CD4-positive, alpha-beta T cell treated with Interleukin-4 for 4 hours (primary cell): ENCODE measurements around the gene VASN.

Source experiments
- DNase-seq: peaks from one replicate; pipeline ENCODE4 v3.0.0-alpha.2; 2020

VASN gene

DNA sequence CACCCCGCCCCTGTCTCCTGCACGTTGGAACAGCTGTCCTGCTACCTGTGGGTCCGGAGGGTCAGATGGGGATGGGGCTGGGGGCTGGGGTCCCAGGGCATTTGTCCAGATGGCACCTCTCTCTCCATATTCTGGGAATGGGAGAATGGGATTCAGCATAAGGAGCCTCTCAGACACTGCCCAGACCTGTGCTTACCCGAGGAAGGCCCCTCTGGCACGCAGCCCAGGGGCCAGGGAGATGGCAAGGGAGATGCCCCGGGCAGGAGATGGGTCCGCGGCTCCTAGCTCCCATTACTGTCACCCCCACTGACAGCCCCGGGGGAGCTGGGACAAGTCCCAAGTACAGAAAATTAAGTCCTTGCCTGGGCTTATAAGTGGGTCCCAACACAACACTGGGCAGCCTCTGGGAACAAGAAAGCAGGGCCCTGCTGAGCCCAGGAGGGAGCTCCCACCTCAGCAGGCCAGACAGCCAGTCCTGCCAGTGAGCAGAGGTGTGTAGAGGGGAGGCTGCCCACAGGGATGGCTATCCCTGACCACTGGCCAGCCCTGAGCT, 1.8 kb downstream of the VASN start:
- no peak for DNase-seq

DNA sequence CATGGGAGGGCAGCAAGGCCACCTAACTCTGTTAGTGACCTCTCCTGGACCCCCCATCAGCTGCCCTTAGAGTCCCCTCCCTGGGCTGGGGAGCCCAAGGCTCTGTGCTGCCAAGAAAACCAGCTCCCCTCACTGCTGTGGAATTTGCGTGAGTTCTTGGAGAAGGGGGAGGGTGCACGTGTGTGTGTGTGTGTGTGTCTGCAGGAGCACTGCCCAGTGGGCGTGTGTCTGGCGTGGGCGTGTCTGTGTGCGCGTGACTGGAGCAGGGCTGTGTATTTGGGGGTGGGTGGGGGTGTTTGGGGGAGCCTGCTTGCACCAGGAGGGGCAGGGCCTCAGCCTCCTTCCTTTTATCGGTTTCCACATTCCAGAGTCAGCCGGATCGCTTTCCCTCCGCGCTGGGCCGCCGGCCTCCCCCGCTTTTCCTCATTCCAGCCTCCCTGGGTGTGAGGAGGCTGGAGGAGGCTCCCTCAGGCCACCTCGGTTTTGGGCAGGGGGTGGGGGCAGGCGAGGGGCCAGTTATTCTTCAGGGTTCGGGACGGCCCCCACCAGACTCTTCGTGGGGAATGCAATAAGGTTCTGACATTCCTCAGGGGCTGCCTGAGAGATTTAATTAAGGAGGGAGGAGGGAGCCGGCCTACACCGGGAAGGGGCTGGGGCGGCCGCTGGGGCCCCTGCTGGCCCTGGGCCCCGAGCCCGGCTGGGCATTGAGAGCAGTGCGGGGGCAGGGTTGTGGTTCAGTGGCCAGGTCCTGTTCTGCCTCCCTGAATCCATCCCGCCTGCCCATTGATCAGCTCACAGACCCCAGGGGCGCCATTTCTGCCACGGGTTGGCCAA, 2.5 kb downstream of the VASN start:
- no peak for DNase-seq

DNA sequence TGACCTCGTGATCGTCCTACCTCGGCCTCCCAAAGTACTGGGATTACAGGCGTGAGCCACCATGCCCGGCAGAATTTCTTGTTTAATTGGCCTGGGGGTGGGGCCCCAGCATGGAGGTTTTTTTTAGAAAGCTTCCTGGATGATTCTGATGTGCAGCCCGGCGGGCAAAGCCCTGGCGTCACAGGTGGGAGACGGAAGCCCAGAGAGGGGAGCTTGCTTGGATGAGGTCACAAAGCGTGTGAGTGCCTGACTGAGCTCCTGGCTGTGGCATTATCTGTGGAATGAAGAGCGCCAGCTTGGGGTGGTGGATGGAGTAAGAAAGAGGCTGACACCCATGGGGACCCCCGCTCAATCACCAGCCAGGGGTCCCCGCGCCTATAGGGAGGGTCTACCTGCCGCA, 4.1 kb downstream of the VASN start:
- DNase-seq, result no peak

DNA sequence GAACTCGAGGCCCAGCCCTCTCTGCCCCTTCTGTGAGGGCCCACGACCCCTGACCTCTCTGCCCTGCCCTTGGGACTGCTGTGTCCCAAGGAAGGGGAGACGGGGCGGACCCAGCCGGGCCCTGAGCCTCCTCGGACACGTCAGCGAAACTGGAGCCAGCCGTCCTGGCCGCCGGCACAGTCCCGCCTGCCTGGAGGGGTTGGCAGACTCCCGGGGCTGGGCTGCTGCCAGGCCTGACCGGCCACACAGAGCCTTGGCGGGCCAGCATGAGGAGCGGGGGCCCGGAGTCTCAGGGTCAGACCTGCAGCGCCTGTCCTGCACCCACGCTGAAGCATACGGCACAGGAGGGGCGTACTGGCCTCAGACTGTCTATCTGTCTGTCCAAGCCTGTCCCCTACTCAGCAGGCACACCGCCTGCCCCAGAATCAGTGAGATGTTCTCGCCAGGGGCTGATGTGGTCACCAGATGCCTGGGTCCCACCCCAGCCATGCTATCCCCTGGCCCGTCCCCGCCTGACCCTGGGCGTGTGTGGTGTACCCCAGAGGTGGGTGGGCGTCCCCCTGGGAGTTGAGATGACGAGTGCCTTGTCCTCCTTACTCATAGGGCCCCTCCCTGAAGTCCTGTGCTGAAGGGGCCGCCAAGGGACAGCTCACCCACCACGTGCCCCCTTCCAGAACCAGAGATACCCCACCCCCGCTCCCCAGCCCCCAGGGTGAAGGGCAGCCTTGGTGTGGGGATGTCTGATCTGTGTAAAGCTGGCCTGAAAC, 4.7 kb downstream of the VASN start:
- DNase-seq, result no peak

DNA sequence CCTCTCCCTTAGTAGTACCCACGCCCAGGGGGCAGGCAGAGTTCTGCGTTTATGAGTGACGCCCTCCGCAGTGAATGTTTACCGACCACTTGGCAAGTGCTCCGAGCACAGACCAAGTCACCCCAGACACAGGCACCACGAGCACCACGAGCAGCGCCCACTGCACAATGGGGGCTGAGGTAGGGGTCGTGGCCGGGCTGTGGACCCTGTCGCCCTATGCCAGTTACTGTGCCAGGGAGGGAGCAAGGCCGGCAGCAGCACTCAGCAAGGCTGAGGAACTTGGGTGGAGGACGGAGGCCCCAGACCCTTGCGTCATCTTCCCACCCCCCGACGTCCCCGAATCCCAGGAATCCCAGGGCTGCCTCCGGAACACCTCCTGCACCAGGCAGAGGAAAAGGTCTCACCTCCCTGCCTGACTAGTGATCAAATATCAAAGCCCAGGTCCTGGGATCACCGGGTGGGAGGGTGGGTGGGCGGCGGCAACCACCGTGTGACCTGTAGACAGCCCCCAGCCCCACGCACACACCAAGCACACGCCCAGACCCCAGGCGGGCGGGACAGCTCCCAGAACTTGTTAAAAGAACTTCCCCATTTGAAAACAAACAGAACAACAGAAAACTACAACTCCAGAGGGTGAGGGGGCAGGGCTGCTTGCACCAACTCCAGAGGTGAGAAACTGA, 5.4 kb downstream of the VASN start:
- DNase-seq, result no peak

DNA sequence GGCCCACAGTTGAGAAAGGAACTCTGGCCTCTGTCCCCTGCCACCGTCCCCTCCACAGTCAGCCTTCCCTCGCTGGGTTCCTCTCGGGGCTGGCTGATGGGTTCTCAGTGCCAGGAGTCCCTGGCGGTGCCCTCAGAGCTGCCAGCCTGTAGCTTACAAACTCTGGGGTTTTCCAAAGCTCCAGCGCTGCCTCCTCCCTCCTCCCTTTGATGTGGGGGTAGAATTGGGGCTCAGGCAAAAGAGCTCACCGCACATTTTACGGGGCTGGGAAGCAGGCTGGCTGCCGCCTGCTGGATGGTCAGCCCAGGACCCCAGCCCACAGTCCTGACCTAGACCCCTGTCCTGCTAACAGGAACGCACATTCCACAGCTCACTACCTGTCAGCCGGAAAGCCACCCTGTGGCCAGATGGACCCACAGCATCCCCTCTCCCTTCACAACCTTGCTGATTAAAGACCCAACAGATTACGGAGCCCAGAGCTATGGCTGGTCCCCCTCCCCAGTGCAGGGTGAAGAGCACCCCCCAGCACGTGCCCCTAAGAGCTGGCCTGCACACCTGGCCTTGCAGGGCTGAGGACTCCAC, 6.0 kb downstream of the VASN start:
- no peak for DNase-seq

DNA sequence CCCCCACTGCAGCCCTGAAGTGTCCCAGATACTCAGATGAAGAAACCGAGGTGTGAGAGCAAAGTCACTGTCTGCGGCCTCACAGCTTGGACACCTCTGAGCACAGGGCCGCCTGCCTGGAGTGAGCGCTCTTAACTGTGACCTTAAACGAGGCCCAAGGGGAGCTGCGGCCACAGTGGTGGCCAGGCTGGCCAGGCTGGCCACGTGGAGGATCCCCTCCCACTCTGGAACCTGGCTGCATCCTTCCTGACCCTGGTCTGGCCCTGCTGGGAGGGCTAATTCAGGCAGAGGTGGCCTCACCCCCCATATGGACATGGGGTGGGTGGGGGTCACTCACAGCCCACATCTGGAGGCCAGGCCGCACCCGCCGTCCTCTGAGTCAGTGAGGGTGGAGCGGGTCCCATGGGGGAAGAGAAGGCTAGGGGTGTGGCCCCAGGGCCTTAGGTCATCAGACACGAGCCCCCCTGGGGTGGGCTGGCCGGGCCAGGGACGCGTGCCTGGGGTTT, 6.6 kb downstream of the VASN start:
- DNase-seq, result no peak

DNA sequence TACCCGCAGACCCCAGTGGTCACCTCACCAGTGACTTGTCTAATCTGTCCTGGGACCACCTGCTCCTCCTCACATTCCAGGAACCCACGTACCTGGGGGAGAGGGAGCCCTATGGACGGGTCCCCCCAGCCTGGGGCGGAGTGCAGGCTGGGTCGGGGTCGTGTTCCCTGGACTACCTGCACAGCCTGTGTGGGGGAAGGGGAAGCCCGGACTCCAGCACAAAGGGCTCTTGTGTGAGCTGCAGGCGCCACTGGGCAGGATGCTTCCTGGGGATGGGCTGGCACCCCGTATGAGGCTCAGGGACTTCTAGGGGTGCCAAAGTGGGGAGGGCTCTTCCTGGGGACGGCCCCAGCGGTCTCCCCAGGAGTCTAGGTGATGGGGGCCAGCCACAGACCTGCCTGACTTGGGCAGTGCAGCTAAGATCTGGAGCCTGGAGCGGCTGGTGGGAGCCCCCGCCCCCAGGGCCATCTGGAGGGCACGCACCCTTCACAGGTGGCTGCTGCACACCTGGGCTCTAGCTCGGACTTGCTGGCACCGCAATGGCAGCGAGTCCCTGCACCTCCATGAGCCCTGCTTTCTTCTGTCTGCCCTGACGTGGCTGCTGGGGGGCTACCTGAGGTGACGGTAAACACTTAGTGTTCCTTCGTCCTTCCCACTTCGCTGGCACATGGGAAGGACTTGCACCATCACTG, 7.5 kb downstream of the VASN start:
- no peak for DNase-seq

DNA sequence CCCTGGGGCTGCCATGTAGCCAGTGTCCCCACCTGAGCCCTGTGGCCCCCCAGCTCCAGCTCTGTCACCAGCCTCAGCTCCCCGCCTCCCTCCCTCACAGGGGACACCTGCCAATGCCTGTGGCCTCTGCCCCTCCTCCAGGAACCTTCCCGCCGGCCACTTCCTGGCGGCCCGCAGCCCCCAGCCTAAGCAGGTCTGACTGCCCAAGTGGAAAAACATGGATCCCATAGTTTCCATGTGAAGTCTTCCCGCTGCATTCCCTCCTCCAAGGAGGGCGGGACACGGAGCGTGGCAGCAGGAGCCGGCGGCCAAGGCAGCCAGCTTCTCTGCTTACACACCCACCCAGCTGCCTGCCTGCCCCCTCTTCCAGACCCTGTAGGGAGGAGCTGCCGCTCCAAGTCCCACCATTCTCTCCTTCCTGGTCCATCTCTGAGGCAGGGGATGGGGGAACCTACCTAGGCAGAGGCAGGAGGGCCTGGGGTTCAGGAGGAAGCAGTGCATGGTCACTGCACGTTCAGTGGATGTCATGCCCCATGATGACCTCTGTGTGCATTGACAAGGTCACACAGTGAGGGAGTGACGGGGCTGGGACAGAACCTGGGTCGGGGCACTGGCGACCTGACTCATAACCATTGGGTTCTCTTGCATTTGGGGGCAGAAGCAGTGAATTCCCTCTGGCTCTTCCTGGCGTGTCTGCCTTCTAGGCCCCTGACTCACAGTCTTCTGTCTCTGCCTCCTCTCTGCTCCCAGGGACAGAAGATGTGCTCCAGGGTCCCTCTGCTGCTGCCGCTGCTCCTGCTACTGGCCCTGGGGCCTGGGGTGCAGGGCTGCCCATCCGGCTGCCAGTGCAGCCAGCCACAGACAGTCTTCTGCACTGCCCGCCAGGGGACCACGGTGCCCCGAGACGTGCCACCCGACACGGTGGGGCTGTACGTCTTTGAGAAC, 8.7 kb downstream of the VASN start:
- DNase-seq, result no peak

DNA sequence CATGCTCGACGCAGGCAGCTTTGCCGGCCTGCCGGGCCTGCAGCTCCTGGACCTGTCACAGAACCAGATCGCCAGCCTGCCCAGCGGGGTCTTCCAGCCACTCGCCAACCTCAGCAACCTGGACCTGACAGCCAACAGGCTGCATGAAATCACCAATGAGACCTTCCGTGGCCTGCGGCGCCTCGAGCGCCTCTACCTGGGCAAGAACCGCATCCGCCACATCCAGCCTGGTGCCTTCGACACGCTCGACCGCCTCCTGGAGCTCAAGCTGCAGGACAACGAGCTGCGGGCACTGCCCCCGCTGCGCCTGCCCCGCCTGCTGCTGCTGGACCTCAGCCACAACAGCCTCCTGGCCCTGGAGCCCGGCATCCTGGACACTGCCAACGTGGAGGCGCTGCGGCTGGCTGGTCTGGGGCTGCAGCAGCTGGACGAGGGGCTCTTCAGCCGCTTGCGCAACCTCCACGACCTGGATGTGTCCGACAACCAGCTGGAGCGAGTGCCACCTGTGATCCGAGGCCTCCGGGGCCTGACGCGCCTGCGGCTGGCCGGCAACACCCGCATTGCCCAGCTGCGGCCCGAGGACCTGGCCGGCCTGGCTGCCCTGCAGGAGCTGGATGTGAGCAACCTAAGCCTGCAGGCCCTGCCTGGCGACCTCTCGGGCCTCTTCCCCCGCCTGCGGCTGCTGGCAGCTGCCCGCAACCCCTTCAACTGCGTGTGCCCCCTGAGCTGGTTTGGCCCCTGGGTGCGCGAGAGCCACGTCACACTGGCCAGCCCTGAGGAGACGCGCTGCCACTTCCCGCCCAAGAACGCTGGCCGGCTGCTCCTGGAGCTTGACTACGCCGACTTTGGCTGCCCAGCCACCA, 9.7 kb downstream of the VASN start:
- no peak for DNase-seq

DNA sequence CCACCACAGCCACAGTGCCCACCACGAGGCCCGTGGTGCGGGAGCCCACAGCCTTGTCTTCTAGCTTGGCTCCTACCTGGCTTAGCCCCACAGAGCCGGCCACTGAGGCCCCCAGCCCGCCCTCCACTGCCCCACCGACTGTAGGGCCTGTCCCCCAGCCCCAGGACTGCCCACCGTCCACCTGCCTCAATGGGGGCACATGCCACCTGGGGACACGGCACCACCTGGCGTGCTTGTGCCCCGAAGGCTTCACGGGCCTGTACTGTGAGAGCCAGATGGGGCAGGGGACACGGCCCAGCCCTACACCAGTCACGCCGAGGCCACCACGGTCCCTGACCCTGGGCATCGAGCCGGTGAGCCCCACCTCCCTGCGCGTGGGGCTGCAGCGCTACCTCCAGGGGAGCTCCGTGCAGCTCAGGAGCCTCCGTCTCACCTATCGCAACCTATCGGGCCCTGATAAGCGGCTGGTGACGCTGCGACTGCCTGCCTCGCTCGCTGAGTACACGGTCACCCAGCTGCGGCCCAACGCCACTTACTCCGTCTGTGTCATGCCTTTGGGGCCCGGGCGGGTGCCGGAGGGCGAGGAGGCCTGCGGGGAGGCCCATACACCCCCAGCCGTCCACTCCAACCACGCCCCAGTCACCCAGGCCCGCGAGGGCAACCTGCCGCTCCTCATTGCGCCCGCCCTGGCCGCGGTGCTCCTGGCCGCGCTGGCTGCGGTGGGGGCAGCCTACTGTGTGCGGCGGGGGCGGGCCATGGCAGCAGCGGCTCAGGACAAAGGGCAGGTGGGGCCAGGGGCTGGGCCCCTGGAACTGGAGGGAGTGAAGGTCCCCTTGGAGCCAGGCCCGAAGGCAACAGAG, 10.5 kb downstream of the VASN start:
- no peak for DNase-seq

DNA sequence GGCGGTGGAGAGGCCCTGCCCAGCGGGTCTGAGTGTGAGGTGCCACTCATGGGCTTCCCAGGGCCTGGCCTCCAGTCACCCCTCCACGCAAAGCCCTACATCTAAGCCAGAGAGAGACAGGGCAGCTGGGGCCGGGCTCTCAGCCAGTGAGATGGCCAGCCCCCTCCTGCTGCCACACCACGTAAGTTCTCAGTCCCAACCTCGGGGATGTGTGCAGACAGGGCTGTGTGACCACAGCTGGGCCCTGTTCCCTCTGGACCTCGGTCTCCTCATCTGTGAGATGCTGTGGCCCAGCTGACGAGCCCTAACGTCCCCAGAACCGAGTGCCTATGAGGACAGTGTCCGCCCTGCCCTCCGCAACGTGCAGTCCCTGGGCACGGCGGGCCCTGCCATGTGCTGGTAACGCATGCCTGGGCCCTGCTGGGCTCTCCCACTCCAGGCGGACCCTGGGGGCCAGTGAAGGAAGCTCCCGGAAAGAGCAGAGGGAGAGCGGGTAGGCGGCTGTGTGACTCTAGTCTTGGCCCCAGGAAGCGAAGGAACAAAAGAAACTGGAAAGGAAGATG, 11.2 kb downstream of the VASN start:
- DNase-seq, result no peak

DNA sequence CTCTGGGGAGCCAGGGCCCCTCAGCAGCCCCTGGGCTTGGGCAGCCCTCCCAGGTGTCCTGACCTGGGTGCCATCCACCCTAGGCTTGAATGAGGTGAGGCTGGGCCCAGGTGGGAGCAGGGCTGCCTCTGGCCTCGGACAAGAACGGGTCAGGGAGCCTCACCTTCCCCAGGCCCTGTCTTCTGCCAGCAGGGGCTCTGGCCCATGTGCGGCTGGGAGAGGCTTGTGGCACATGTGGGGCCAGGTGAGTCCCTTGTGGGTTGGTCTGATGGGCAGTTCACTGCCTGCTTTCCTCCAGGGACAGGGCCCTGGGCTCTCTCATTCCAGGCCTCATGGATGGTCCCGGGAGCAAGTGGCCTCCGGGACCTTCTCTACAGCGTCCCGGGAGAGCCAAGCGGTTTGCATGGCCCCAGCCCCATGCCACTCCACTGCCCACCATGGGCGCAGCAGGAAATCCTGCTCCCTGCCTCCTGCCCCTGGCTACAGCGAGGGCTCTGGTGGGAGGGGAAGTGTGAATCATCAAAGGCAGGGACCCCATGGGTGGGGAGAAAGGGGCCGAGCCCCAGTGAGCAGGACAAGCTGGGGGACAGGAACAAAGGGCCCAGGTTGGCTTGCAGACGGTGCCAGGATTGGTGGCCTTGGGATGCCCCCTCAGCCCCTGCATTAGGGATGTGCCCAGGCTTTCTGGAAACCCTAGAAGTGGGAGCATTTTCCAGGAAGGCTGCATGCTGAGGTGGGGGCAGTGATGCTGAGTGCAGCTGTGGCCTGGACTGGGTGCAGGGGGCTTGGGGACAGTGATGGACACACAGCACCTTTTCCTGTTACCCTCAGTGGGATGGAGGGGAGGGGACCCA, 12.2 kb downstream of the VASN start:
- DNase-seq, result no peak

DNA sequence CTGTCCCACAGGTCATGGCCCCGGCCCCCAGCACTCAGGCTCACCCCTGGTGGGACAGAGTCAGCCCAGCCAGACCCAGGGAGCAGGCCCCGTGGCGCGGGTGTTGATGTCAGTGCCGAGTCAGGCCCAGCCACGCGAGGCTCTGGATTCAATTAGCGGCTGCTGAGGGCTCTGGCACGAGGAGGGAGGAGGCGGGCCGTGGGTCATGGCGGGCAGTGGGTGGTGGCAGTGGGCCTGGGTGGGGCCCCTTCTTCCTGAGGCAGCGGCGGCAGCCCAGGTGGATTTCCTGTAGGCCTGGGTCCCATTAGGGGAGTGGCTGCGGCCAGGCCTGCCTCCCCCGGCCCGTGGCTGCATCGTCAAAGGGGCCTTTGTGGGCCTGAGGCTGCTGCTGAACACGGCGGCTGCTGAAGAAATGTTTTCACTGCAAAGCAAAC, 12.9 kb downstream of the VASN start:
- no peak for DNase-seq

DNA sequence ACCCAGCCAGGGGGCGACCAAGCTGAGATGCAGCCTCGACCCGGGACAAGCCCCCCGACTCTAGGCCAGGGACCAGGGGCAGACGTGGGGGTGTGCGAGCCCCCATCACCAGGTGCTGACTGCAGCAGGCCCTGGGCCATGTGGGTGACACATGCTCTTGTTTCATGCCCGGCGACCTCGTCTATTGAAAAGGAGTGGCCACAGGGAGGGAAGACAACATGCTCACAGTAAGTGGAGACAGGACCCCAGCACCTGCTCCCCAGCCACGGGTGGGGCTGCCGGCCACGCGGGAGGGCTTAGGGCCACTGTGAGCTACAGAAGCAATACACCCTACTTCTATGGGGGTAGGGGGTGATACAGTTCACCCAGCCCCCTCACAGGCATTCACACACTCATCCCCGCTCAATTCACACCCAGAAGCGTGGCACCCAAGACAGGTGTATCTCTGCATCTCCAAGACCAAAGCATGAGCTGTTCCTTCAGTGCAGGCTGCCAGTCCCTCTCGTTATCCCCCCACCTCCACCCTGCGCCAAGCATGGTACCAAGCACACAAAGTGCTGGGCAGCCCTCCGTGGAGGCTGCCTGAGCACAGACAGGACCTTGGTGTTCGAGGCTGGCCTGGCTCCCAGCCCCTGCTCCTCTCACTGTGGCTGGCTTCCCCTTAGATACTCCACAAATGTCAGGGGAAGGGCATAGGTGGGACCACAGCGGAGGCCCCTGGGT, 13.6 kb downstream of the VASN start:
- DNase-seq, result no peak

DNA sequence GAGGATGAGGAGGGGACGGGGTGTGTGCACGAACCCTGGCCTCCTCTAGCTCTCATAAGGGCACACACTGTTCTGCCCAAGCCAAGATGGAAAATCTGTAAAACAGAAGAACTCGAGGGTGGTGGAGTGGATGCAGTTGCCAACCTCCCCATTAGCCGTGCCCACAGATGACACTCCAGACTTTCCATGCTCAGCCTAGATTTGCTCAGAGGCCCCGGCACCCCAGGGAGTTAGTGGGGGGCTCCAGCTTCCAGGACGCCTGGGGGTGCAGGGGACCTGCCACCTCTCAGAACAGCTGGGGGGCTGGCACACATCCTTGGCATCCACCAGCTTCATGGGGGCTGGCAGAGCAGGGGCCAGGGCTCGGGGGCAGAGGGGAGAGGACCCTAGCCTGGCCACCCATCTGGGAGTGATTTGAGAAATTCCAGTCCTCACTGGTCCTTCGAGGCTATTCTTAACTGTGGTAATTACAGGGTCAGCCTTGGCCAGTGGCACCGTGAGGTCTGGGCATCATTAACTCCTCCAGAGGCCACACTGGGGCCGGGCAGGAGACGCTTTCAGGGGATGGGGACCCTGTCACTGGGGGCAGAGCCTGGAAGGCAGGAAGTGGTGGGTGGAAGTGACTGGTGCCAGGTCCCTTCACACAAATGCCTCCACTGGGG, 14.3 kb downstream of the VASN start:
- DNase-seq, result no peak

DNA sequence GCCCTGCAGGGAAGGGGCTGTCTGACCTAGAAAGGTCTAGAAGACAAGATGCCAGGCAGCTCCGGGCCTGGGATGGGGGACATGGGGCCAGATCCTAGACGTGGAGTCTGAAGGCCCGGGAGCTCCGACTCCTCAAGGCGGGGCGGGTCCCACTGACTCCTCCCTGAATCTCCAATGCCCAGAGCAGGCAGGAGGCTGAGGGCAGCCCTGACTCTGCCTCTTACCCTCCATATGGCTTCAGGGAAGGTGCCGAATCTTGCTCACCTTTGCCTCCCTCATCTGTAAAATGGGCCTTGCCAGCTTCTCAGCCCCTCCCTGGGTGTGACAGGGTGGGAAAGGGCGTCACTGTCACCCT, 14.8 kb downstream of the VASN start:
- no peak for DNase-seq
